Upper lobe of left lung (tissue), 4 donors: ENCODE data around the gene RPS29.

Source experiments
- CTCF ChIP-seq, 6 experiments: fragments of 450-650 bp in 4 of 6; fragments of 200-600 bp in 2 of 6; sonication (generic) in 2 of 6; IDR thresholded peaks; one replicate each; pipeline ENCODE4 v1.5.1; 2016 to 2019; ENCODE audit warnings: antibody characterized with exemption in 6 of 6
- EP300 ChIP-seq, 4 donors: sonication (generic); formaldehyde crosslinking; IDR thresholded peaks; one replicate each; pipeline ENCODE4 v1.5.1; 2017; ENCODE audit warnings: antibody characterized with exemption in 4 of 4, control low read depth in 2 of 4
- POLR2A ChIP-seq, 4 donors: fragments of 450-650 bp; IDR thresholded peaks; one replicate each; pipeline ENCODE4 v1.5.1; 2016 to 2017; ENCODE audit warnings: antibody characterized with exemption in 4 of 4, mild to moderate bottlenecking in 2 of 4
- POLR2AphosphoS5 ChIP-seq, 2 donors: sonication (generic); formaldehyde crosslinking; IDR thresholded peaks; one replicate each; pipeline ENCODE4 v1.5.1; 2017; ENCODE audit warnings: antibody characterized with exemption in 2 of 2

- TF ChIP-seq CTCF (IDR thresholded peaks at IDR 0.05) (no peak), POLR2A (IDR thresholded peaks at IDR 0.05) (no peak), EP300 (IDR thresholded peaks at IDR 0.05) (no peak), POLR2AphosphoS5 (IDR thresholded peaks at IDR 0.05) (no peak)
Measured at GRCh38 chr14:49612251-49612650, 26.1 kb upstream of the RPS29 start.
